ENCODE data around the gene SYVN1. TPM values are rescaled to one million over a fixed set of nuclear protein-coding genes. Genes with fewer than 3 reads are reported as not detected.
A peak's percentile ranks its signal among the peaks of the same experiment; 100 is the strongest.

The SYVN1 gene
- total and polyA plus RNA-seq, 8 donors: 37.2 to 74.5 (median 47.1) TPM

DNA sequence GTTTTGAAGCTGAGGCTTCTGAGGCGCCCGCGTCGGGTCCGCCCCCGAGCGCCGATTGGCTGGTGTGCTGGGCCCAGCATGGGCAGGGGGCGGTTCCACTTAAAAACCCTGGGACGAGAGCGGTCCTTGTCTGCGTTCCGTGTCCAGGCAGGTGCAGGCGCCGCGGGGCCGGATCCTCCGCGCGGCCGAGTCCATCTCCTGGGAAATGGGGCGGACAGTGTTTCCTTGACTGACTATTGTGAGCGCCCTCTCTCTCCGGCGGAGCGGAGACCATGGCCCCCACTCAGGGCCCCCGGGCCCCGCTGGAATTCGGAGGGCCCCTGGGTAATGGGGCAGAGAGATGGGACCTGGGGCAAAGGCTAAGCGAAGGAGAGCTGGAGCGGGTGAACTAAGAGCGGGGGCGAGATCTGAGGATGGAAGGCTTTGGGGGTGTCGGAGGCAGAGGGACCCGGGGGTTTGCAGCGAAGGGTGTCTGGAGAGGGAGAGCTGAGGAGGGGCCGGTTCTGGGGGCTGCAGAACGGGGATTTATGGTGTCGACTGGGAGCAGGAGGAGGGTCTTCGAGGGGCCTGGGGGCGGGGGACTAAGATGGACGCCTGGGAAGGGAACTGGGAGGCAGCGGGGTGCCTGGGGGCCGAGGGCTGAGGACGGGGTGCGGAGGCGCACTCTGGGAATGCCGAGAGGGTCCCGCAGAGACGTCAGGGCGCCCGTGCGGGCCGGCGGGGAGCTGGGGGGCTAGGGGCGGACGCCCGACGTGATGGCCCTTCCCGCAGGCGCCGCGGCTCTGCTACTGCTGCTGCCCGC, 22.4 kb downstream of the SYVN1 start, which contains the start of gene TM7SF2:
TM7SF2 (plus strand) TSS at position 129 of the 802 bp plus-strand sequence; CDS start at position 273, 144 bp downstream.
- intact Hi-C loops (cut with DNase I): no loop called here
- Histone ChIP-seq H3K27ac (peak within 1 kb of the TSS in 1 of 2 donors; percentile 24), H3K4me1 (peaks cover 25 to 51% of the 10 kb centered on the region in 2 donors), H3K27me3 (peaks cover 0 to 15% of the 10 kb centered on the region in 2 donors), H3K4me3 (peak within 1 kb of the TSS; percentile 44 to 54), H3K36me3 (peaks cover 0 to 40% of the 10 kb centered on the region in 2 donors), H3K9me3 (no peaks in the 10 kb centered on the region)
- peak; percentile 72 to 99 (median 93) for DNase-seq
- TF ChIP-seq CTCF (IDR thresholded peaks at IDR 0.05): peak in 1 of 2 donors; percentile 10
- peak; percentile 88 for ATAC-seq

DNA sequence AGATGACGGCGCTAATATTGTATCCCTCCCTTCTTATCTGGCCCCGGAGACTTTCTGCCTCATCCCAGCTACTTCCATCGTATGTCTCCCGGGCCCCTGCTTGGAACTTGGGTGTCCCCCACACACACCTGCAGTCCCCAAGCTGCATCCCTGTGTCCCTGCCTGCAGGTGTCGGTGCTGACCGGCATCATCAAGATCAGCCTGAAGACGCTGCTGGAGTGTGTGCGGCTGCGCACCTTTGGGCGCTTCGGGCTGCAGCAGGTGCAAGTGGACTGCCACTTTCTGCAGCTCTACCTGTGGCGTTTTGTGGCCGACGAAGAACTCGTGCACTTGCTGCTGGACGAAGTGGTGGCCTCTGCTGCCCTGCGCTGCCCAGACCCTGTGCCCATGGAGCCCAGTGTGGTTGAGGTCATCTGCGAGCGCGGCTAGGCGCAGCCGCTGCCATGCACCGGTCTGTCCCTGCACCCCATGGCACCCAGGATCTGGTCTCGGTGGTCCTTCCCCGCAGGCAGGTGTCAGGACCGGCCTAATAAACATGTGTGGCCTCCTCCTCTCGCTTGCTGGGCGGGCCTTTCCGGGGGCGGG, 23.1 kb downstream of the SYVN1 start:
- H3K9me3 ChIP-seq: no peaks in the 10 kb centered on the region
- peak overlapping the region in 1 of 2 donors; percentile 19 for H3K27ac ChIP-seq
- H3K4me1 ChIP-seq: peaks cover 18 to 44% of the 10 kb centered on the region in 2 donors
- intact Hi-C loops (cut with DNase I): no loop called here
- no peak for TF ChIP-seq CTCF (IDR thresholded peaks at IDR 0.05)
- no peak for DNase-seq
- H3K36me3 ChIP-seq: peaks cover 0 to 42% of the 10 kb centered on the region in 2 donors
- no peak for ATAC-seq
- H3K27me3 ChIP-seq: peaks cover 0 to 15% of the 10 kb centered on the region in 2 donors
- H3K4me3 ChIP-seq: peak overlapping the region in 1 of 2 donors; percentile 54

DNA sequence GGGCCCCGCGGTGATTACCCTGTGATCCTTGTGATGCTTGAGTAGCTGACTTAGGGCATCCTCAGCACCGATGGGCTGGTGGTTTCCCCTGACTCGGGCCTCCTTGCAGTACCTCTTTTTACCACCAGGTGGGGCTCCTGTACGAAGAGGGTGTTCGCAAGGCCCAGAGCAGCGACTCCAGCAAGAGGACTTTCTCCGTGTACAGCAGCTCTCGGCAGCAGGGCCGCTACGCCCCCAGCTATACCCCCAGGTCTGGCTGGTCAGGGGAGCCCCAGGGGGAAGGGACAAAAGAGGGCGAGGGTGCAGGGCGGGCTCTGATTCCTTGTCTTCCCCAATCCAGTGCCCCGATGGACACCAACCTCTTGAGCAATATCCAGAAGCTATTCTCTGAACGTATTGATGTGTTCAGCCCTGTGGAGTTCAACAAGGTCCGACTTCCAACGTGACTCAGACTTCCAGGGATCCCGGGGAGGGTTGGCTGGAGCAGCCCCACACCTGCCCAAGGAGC, 23.9 kb downstream of the SYVN1 start:
- intact Hi-C loops (cut with DNase I): no loop called here
- no peak overlapping the region for H3K4me3 ChIP-seq
- TF ChIP-seq CTCF (IDR thresholded peaks at IDR 0.05): peak; percentile 99

GRCh38 chr11:65109231-65110198, 24.8 kb downstream of the SYVN1 start:
- DNase-seq: no peak
- H3K4me3 ChIP-seq: no peak overlapping the region
- no peak for TF ChIP-seq CTCF (IDR thresholded peaks at IDR 0.05)
- intact Hi-C loops (cut with DNase I): no loop called here
- peaks cover 0 to 15% of the 10 kb centered on the region in 2 donors for H3K27me3 ChIP-seq
- no peak for ATAC-seq
- H3K9me3 ChIP-seq: no peaks in the 10 kb centered on the region
- peaks cover 0 to 41% of the 10 kb centered on the region in 2 donors for H3K36me3 ChIP-seq
- H3K4me1 ChIP-seq: peaks cover 17 to 40% of the 10 kb centered on the region in 2 donors
- H3K27ac ChIP-seq: no peak overlapping the region

More for the DNA sequence above, 23.9 kb downstream of the SYVN1 start:
- ATAC-seq (peak; percentile 68), DNase-seq (peak; percentile 72 to 93 (median 83))
- no peaks in the 10 kb centered on the region for H3K9me3 ChIP-seq
- H3K36me3 ChIP-seq: peaks cover 0 to 37% of the 10 kb centered on the region in 2 donors
- peaks cover 17 to 36% of the 10 kb centered on the region in 2 donors for H3K4me1 ChIP-seq
- peaks cover 0 to 15% of the 10 kb centered on the region in 2 donors for H3K27me3 ChIP-seq
- H3K27ac ChIP-seq: peak overlapping the region in 1 of 2 donors; percentile 19
